NAMALWA (cell line): ENCODE results near the gene NEDD9.
A peak's percentile ranks its signal among the peaks of the same experiment; 100 is the strongest.

Source experiments
- DNase-seq: peaks from one replicate; pipeline ENCODE4 v3.0.0-alpha.2; 2015; ENCODE audit warnings: low spot score

Gene NEDD9

DNA sequence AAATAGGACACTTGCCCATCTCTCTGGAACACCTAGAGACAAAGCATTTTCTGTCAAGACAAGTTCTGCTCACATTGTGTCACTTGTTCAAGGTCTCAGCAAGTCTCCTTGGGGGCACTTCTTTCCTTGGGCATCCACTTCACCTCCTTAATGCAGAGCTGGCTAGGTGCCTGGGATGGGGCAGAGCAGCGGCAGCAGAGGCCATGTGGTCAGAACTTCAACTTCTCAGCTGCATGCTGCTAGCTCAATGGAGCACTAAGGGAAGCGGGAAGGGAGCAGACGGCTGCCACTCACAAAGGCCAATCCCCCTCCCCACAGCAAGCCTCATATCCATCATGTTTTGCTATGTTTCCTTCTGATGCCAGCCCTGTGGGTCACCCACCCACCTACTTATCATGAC is 31.5 kb downstream of the NEDD9 start:
- DNase-seq, result no peak

DNA sequence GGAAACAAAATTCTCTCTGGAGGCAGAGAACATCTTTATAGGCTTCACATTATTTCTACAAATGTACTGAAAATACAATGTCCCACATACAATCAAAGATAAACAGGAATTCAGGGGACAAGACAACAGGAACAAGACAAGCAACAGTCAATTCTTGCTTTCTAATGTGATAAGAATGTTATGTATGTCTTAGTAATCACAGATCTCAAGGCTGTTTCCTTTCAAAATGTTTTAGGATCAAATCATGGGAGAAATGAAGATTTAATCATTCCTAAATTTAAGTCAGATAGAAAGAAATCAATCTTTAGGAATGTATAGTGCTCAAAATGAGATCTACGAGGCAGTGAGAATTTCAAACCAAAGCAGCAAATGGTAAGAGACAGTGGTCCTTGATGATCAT is 32.1 kb downstream of the NEDD9 start:
- no peak for DNase-seq

GRCh38 chr6:11198663-11199603 is 33.5 kb downstream of the NEDD9 start:
- DNase-seq, result peak; percentile 14

GRCh38 chr6:11197850-11198249 is 34.6 kb downstream of the NEDD9 start:
- no peak for DNase-seq

GRCh38 chr6:11197175-11197536 is 35.3 kb downstream of the NEDD9 start:
- DNase-seq, result no peak

DNA sequence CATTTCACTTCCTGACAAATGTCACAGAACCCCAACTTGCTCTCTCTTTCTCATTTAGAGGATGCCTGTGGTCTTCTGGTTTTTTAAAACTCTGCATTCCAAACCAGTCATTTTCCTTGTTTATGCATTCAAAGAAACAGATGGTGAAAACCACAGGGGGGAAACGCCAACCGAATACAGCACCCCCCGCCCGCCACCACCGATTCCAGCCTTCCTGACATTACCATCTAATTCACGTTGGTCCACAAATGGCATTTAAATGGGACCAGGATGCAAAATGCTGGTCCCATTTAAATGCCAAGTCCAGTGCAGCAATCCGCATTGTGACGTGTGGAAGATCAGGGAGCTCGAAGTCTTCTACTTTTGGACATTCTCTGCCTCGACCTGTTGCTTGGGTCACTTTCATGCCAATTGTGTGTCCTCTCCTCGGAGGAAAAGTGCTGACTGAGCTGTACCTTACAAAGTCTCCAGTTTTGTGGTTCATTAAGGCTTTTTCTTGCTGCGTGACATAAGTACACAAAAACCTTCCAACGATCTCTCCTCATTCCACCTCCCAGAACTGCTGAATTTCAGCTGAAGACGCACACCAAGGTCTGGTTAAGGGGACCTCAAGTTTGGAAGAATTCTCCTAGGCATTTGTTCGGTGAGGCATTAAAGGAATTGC is 35.8 kb downstream of the NEDD9 start:
- DNase-seq, result no peak

DNA sequence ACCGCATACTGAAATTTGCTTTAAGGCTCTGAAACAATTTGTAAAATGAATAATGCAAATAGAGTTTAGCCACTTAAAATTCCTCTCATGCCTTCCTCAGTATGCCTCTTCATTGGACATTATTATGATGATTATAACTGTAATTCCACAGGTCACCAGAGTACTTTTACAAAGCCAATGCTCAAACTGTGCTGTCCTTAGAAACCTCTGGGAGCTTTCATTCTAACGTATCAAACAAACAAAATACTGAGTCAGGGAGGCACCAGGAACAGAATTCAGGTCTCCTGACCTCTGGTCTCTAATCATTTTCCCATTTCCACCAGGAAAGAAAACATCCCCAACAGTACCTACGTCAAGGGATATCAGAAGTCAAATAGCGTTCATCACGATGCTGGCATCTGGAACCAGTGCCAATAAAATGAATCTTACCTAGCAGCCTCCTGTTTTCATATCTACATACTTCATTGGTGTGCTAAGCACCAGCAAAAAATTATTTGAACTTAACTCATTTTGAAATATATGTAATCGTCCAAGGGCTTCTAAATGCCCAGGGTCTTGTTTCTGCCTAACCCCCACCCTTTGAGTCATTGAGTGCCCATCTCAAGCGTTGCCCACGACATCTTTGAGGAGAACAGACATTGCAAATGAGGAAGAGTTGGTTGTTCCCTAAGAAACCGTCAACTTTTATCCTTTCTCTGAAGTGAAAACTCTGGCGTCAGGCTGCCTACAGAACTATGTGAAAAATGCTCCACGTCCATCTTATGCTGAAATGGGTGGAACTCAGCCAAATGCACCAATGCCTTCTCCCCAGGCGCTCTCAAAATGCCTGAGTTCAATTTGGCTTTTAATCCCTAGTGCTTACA is 37.9 kb downstream of the NEDD9 start:
- no peak for DNase-seq

- DNase-seq, result no peak
Observed at GRCh38 chr6:11193434-11193833, 39.0 kb downstream of the NEDD9 start.

- no peak for DNase-seq
Observed at GRCh38 chr6:11192167-11192566, 40.3 kb downstream of the NEDD9 start.

DNA sequence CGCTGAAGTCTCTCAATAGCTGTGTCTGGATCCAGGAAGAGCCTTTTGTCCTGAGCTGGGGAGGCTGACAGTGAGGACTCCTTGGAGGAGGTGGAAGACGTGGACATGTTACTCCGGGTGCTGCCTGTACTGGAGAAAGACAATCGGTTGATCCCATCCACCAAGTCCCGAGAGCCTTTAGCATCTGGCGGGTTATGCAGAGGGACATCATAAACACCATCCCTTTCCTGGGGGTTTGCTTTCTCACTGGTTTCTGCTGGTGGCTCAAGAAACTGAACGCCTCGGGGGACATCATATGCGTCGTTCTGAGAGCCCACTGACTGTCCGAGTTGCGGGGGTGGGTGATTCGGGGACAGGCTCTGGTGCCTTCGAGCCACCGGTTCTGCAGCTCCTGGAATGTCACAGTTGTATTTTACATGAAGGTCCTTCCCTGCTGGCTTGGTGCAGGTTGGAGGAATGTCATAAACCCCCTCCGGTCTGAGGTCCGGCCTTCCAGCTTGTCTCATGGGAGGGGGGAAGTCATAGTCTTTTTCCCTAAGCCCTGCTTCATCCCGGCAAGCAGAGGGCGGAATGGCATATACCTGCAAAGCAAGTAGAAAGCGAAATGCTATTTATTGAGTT is 41.7 kb downstream of the NEDD9 start:
- no peak for DNase-seq

- no peak for DNase-seq
Observed at GRCh38 chr6:11189865-11190624, 42.4 kb downstream of the NEDD9 start.

DNA sequence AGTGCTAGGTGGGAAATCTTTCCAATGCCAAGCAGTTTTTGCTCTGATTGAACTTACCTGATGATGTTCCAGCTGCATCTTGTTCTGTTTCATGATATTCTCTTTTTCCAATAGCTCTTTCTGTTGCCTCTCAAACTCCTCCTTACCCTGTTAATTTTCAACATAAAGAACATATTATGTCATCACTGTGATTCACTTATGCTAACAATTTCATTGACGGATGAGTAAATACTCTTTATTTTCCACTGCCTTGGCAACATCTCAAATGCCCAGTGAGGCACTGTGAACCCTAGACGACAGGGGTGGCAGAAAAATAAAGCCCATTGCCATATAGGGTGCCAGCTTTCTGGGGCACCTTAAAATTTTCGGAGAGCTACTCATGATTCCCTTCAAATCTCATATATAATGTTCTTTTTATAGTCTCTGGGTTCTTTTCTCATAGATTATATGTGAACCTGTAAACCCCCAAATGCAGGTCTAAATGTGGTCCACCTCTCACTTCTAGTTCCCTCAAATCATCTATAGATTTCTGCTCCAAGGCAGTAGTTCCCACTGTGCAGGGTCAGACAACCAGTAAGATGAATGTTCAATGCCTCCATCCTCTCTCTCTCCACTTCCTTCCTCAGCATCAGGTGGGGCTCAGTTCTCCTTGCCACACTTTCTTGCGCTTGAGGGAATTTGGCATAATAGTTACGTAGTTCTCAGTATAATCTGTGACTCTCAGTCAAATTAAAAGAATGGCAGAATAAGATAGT is 44.1 kb downstream of the NEDD9 start:
- no peak for DNase-seq

DNA sequence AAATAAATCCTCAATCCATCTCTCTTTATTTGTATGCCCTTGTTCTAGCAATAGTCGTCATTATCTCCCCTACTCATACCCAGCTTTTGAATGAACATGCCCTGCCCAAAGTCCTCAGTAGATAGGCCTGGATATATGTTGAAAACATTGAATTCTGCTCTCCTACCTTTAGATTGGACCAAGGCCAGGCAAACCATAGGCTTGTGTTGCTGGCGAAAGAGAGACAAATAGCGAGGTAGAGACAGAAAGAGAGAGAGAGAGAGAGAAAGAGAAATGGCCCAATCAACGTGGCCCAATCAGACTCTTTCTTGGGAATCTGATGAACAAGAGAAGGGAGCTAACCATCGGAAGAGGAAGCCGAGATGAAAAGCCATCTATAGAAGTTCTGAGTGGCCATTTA is 45.2 kb downstream of the NEDD9 start:
- DNase-seq, result no peak

GRCh38 chr6:11185204-11185842 is 47.1 kb downstream of the NEDD9 start:
- DNase-seq, result no peak

DNA sequence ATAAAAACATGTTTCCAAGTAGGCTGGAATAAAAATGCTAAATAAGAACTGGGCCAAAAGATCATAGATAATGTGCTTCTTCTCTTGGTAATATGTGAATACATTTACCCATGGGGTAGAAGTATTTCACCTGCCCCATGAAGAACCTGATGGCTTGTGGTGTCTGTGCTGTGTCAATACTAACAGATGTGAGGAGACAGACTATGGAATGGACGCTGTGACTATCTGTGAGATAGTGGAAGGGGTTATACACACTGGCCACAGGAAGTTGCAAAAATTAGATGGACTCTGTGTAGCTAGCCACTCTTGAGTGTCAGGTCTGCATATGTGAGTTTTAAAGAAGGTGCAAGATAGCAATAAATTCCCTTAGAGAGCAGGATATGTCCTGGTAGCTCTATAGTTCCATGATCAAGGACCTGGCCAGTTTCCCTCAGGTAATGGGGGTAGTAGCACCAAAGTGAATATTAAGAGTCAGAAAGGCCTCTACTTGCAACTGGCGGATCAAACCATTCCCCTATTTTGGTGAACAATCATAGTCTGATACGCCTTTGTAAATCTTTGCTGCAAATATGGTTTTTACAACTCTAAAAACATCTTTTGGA is 48.6 kb downstream of the NEDD9 start:
- no peak for DNase-seq

GRCh38 chr6:11181478-11182136 is 50.9 kb downstream of the NEDD9 start:
- DNase-seq, result no peak

DNA sequence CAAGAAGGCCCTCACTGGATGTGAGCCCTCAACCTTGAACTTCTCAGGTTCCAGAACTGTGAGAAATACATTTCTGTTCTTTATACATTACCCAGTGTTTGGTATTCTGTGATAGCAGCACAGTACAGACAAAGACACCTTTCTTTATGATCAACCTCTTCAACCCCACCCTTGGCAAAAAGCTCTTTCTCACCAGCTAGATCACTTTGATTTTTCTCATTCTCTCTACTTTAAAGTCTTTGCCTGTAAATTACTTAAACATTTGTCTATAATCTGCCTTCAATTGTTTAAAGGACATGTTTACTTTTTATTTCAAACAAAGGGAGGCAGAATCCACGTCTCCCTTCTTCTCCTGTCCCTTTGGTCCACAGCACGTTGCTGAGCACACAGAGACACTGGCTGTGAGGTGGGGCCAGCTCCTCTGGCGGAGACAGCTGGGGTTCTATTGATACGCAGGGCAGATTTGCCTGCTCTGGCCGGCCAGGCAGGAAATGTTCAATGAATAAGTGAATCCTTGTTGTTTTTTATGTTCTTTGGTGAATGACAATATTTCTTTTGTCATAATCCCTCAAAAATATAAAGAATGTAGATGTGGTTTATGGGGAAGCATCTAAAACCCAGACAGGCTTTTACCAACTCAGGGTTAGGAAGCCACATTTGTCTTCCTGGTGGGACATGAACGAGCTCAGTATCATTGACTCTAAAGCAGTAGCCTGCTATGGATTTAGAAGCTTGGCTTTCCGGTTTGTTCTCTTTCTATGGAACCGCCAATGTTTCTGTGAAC is 52.9 kb downstream of the NEDD9 start:
- no peak for DNase-seq

GRCh38 chr6:11179088-11179418 is 53.4 kb downstream of the NEDD9 start:
- DNase-seq, result no peak
